HAP-1 (cell line): Measurements from ENCODE around the gene TTC7B.

ENCODE experiments used
- DNase-seq, 2 experiments: peaks; one replicate each; pipeline ENCODE4 v3.0.0-alpha.2; 2016 to 2020; ENCODE audit warnings: low spot score in 2 of 2
- H3K27me3 ChIP-seq: fragments of 250-450 bp; sonication (Bioruptor Pico); 2 replicates; pipeline ENCODE4 v1.5.1; 2020; ENCODE audit warnings: low read depth, mild to moderate bottlenecking, moderate library complexity
- H3K36me3 ChIP-seq: fragments of 250-450 bp; sonication (Bioruptor Pico); replicated peaks from 2 replicates; pipeline ENCODE4 v1.5.1; 2020; ENCODE audit warnings: mild to moderate bottlenecking
- H3K4me1 ChIP-seq: fragments of 250-450 bp; sonication (Bioruptor Pico); 2 replicates; pipeline ENCODE4 v1.5.1; 2020; ENCODE audit warnings: mild to moderate bottlenecking
- H3K4me3 ChIP-seq: fragments of 250-450 bp; sonication (Bioruptor Pico); 2 replicates; pipeline ENCODE4 v1.5.1; 2020; ENCODE audit warnings: mild to moderate bottlenecking, moderate library complexity
- H3K9me3 ChIP-seq: fragments of 250-450 bp; sonication (Bioruptor Pico); 2 replicates; pipeline ENCODE4 v1.5.1; 2020; ENCODE audit warnings: mild to moderate bottlenecking, moderate library complexity
- in situ Hi-C: fragments of 300-500 bp; cut with MboI; formaldehyde crosslinking; loops from 3 replicates; pipeline ENCODE4 v1.14.3; 2020; ENCODE audit warnings: low sequenced_read_pairs, inconsistent platforms, mixed read lengths

Gene TTC7B

DNA sequence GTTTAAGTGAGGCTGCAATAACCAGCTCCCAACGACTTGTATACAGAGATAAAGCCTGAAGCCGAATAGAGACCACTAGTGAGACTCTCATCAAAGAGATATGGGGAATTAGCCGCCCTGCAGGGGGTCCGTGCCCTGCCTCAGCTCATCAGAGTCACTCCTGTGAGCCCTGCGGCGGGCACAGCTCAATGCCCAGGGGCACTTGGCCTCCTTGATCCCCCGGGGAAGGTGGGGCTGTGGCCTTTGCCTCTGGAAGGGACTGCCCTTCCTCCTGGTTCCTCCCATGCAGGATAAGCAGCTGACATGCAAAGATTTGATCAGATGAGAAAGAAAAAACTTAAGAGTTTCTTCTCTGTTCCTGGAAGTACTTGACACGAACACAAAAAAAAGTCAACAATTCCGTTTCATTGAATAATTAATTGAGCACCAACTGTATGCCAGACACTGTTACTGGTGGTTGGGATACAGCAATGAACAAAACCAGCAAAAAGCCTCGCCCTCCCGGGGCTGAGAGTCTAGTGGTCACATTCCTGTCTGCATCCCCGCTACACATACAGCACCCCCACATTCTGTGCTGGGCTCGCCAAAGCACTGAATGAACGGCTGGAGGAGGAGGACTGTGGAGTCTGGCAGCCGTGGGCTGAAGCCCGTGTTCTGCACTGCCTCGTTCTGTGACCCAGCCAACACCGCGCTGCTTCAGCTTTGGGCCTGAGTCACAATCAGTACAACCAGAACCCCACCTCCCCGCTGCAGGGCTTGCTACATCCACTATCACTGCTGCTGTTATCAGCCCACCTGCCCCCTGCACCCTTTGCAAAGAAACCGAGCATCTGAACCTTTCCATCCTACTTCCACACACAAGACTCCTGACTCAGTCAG, 10.3 kb downstream of the TTC7B start:
- Histone ChIP-seq H3K27me3 (no peaks in the 10 kb centered on the region), H3K4me3 (no peak overlapping the region), H3K4me1 (no peaks in the 10 kb centered on the region), H3K36me3 (no peaks in the 10 kb centered on the region), H3K9me3 (no peaks in the 10 kb centered on the region)
- in situ Hi-C loops: no loop called here
- DNase-seq: no peak

GRCh38 chr14:90805084-90805391, 11.2 kb downstream of the TTC7B start:
- Histone ChIP-seq H3K27me3 (no peaks in the 10 kb centered on the region), H3K4me1 (no peaks in the 10 kb centered on the region), H3K9me3 (no peaks in the 10 kb centered on the region), H3K36me3 (no peaks in the 10 kb centered on the region), H3K4me3 (no peak overlapping the region)
- DNase-seq: no peak
- in situ Hi-C loops: no loop called here

- H3K4me1 ChIP-seq: no peaks in the 10 kb centered on the region
- in situ Hi-C loops: no loop called here
- no peak overlapping the region for H3K4me3 ChIP-seq
- no peaks in the 10 kb centered on the region for H3K9me3 ChIP-seq
- H3K36me3 ChIP-seq: no peaks in the 10 kb centered on the region
- no peaks in the 10 kb centered on the region for H3K27me3 ChIP-seq
- no peak for DNase-seq
These were observed 11.7 kb downstream of the TTC7B start for GRCh38 chr14:90804292-90805083.

DNA sequence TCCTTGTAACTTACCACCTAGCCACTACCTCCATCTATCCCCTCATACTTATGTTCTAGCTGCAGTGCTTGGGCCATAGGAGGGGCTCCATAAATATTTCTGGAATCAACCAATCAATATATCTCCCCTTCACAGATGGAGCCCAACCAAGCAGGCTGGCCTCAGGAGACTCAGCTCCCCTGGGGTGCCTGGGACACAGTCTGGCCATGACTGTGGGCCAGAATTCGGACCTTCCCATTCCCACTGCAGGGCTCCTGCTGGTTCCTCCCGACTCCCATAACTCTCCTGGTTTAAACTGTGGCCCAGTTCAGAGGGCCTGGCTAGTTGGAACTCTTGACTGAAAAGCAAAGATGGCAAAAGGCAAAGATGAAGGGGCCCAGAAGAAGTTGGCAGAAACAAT, 13.0 kb downstream of the TTC7B start:
- Histone ChIP-seq H3K4me3 (no peak overlapping the region), H3K9me3 (no peaks in the 10 kb centered on the region), H3K36me3 (no peaks in the 10 kb centered on the region), H3K27me3 (no peaks in the 10 kb centered on the region), H3K4me1 (no peaks in the 10 kb centered on the region)
- DNase-seq: no peak
- in situ Hi-C loops: no loop called here

- in situ Hi-C loops: no loop called here
- no peak overlapping the region for H3K4me3 ChIP-seq
These were observed 16.8 kb downstream of the TTC7B start for GRCh38 chr14:90799420-90799819.

GRCh38 chr14:90797919-90798318, 18.3 kb downstream of the TTC7B start:
- no peak for DNase-seq
- no peaks in the 10 kb centered on the region for H3K27me3 ChIP-seq
- H3K9me3 ChIP-seq: no peaks in the 10 kb centered on the region
- in situ Hi-C loops: no loop called here
- H3K4me3 ChIP-seq: no peak overlapping the region
- H3K36me3 ChIP-seq: no peaks in the 10 kb centered on the region
- no peaks in the 10 kb centered on the region for H3K4me1 ChIP-seq

More at GRCh38 chr14:90799420-90799819, 16.8 kb downstream of the TTC7B start:
- no peak for DNase-seq
- H3K27me3 ChIP-seq: no peaks in the 10 kb centered on the region
- no peaks in the 10 kb centered on the region for H3K4me1 ChIP-seq
- H3K9me3 ChIP-seq: no peaks in the 10 kb centered on the region
- H3K36me3 ChIP-seq: no peaks in the 10 kb centered on the region

GRCh38 chr14:90797451-90797850, 18.8 kb downstream of the TTC7B start:
- Histone ChIP-seq H3K4me1 (no peaks in the 10 kb centered on the region), H3K27me3 (no peaks in the 10 kb centered on the region), H3K36me3 (no peaks in the 10 kb centered on the region), H3K9me3 (no peaks in the 10 kb centered on the region), H3K4me3 (no peak overlapping the region)
- in situ Hi-C loops: no loop called here
- DNase-seq: no peak

GRCh38 chr14:90796329-90796728, 19.9 kb downstream of the TTC7B start:
- Histone ChIP-seq H3K9me3 (no peaks in the 10 kb centered on the region), H3K4me3 (no peak overlapping the region), H3K36me3 (no peaks in the 10 kb centered on the region), H3K27me3 (no peaks in the 10 kb centered on the region), H3K4me1 (no peaks in the 10 kb centered on the region)
- in situ Hi-C loops: no loop called here
- DNase-seq: no peak

- no peak overlapping the region for H3K4me3 ChIP-seq
- H3K4me1 ChIP-seq: no peaks in the 10 kb centered on the region
- no peaks in the 10 kb centered on the region for H3K27me3 ChIP-seq
- H3K9me3 ChIP-seq: no peaks in the 10 kb centered on the region
- H3K36me3 ChIP-seq: no peaks in the 10 kb centered on the region
- in situ Hi-C loops: no loop called here
- no peak for DNase-seq
These were observed 20.5 kb downstream of the TTC7B start for GRCh38 chr14:90795744-90796143.

DNA sequence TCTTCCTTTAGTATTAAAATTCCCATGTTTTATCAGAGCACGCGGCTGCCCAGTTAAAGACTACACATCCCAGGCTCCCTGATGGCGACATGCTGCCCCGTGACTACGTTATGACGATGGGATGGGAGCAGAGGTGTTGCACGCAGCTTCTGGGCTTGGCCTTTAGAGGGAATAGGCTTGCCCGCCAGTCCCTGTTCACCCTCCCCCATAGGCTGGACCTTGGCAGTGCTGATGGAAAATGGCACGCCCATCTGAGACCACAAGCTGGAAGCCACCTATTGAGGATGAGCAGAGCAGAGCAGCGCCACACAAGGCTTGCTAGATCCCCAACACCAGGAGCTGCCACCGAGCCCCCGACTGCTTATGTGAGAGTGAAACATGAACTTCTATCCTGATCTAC, 24.7 kb downstream of the TTC7B start:
- Histone ChIP-seq H3K4me3 (no peak overlapping the region), H3K36me3 (no peaks in the 10 kb centered on the region), H3K27me3 (no peaks in the 10 kb centered on the region), H3K4me1 (no peaks in the 10 kb centered on the region), H3K9me3 (no peaks in the 10 kb centered on the region)
- DNase-seq: no peak
- in situ Hi-C loops: no loop called here

DNA sequence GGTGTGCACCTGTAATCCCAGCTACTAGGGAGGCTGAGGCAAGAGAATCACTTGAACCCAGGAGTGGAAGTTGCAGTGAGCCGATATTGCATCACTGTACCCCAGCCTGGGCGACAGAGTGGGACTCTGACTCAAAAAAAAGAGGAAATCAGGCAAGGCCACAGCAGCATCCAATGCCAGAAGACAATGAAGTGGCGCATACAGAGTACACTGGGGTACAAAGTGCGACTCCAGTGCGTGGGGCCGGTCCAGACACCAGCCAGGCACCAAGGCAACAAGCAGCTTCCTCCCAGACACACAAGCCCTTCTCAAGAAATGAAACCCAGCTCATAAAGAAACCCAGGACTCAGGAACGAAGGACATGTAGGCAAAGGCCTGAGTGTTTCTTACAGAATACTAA, 28.2 kb downstream of the TTC7B start:
- in situ Hi-C loops: no loop called here
- H3K4me3 ChIP-seq: no peak overlapping the region
- H3K4me1 ChIP-seq: no peaks in the 10 kb centered on the region
- no peak for DNase-seq
- H3K36me3 ChIP-seq: no peaks in the 10 kb centered on the region
- no peaks in the 10 kb centered on the region for H3K27me3 ChIP-seq
- no peaks in the 10 kb centered on the region for H3K9me3 ChIP-seq

GRCh38 chr14:90785876-90786450, 30.3 kb downstream of the TTC7B start:
- no peak for DNase-seq
- in situ Hi-C loops: no loop called here
- H3K9me3 ChIP-seq: no peaks in the 10 kb centered on the region
- H3K4me1 ChIP-seq: no peaks in the 10 kb centered on the region
- no peaks in the 10 kb centered on the region for H3K27me3 ChIP-seq
- H3K4me3 ChIP-seq: no peak overlapping the region
- H3K36me3 ChIP-seq: no peaks in the 10 kb centered on the region

DNA sequence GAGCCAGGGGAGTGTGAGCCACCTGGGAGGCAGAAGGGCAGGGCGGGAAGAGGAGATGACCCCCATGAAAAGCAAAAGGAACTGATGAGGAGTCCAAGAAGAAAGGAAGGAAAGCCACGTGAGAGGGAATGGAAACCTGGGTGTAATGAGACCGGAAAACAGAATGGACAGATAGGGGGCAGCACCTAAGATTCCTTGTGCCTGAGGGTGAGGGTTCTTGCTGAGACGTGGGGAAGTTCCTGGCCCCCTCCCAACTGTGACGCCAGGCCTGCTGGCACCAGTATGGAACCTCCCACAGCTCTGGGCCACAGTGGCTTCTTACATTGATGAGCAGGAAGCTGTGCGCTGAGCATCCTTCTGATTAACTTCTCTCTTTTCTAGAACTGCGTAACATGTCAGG, 30.8 kb downstream of the TTC7B start:
- H3K4me1 ChIP-seq: no peaks in the 10 kb centered on the region
- in situ Hi-C loops: no loop called here
- no peak for DNase-seq
- H3K9me3 ChIP-seq: no peaks in the 10 kb centered on the region
- H3K36me3 ChIP-seq: no peaks in the 10 kb centered on the region
- no peaks in the 10 kb centered on the region for H3K27me3 ChIP-seq
- no peak overlapping the region for H3K4me3 ChIP-seq

DNA sequence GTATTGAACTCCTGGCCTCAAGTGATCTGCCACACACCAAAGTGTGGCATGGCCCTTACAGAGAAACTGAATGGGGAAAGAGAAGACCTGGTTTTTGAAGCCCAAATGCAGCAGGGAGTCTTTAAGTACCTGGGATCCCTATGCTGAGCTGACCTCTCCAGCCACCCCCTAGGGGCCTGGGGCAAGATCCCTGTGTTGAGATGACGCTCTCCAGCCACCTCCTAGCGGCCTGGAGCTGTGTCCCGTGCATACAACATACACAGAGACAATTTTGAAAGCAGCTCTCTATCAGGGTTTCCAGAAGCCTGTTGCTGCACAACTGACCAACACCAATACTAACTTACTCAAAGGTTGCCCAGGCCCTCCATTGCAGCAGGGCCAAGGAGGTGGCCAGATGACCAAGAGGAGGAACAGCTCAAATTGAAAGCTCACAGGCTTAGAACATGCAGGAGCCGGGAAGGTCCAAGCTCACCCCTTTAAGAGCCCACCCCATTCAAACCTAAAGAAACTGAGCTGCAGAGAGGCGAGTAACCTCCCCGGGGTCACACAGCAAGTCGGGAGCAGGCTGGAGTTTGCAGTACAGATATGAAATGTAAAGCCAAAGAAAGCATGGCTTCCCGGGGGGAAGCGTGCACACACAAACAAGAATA, 31.5 kb downstream of the TTC7B start:
- H3K9me3 ChIP-seq: no peaks in the 10 kb centered on the region
- in situ Hi-C loops: no loop called here
- H3K4me1 ChIP-seq: no peaks in the 10 kb centered on the region
- H3K36me3 ChIP-seq: peaks cover 1% of the 10 kb centered on the region
- no peak for DNase-seq
- no peak overlapping the region for H3K4me3 ChIP-seq
- no peaks in the 10 kb centered on the region for H3K27me3 ChIP-seq
